BE2C (cell line): ENCODE results near the gene RPAP3. TPM values are rescaled to one million over a fixed set of nuclear protein-coding genes. Genes with fewer than 3 reads are reported as not detected.
A peak's percentile ranks its signal among the peaks of the same experiment; 100 is the strongest.

ENCODE experiments used
- DNase-seq: peaks from one replicate; pipeline ENCODE4 v3.0.0-alpha.2; 2020
- H3K27me3 ChIP-seq: fragments of 250-450 bp; sonication (Bioruptor Pico); 2 replicates; pipeline ENCODE4 v1.5.1; 2020; ENCODE audit warnings: mild to moderate bottlenecking
- H3K36me3 ChIP-seq: fragments of 250-450 bp; sonication (Bioruptor Pico); 2 replicates; pipeline ENCODE4 v1.5.1; 2020; ENCODE audit warnings: mild to moderate bottlenecking
- H3K4me1 ChIP-seq: fragments of 250-450 bp; sonication (Bioruptor Pico); 2 replicates; pipeline ENCODE4 v1.5.1; 2020
- H3K4me3 ChIP-seq: 2 replicates; pipeline ENCODE4 v1.5.1; 2011; ENCODE audit warnings: low read depth, low read length
- H3K9me3 ChIP-seq: fragments of 250-450 bp; sonication (Bioruptor Pico); 2 replicates; pipeline ENCODE4 v1.5.1; 2020
- polyA plus RNA-seq: library from polyadenylated mRNA; unstranded; fragments of >200 nt; gene quantifications from one replicate; pipeline ENCODE4 v1.2.1, GENCODE V29; 2012; ENCODE audit warnings: low read depth, missing spikeins; ENCODE audit not compliant: insufficient read length, insufficient read depth
- TF ChIP-seq, protein P1 (sequence below): IDR thresholded peaks from 2 replicates; pipeline ENCODE4 v1.5.1; 2012; ENCODE audit warnings: mild to moderate bottlenecking, low read depth, low read length

RPAP3 gene
- 12.9 TPM for polyA plus RNA-seq

DNA sequence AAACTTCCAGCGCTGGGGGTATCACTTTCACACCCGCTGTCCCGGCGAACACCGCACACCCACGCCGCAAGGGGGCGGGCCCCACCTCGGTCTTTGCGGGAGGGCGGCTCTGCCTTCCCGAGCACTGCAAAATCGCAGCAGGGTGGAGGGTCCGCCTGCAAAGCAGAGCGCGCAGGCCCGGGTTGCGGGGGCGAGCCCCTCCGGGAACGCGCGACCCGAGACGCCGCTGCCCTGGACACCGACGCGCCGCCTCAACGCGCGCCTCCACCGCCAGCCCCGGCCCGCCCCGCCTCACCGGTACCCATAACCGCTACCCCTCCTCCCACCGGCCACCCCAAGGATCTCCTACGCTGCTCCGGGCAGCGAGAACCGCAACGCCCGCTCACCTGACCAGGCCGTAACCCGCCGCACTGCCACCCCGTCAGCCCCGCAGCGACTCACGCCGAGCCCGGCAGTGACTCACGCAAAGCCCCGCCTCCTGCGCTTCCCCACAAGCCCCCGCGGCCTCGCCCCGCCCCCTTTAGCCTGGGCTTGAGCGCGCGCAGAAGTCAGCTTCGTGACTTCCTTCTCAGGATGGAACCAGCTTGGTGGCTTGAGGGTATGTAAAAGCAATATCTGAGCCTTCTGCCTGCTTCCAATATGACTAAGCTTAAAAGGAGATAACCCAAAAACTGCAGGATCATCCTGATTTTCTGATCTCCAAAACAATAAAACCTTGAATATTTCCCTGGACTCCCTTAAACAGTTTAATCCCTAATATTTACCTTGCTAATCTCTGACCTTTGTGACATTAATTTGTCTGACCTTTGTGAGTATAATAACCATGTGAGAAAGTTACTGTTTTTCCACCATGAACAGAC, at the start of gene RPAP3:
TSS of gene RPAP3 (minus strand) at position 465 of the 860 bp plus-strand sequence. CDS start 3,190 bp downstream, outside the sequence.
- DNase-seq = peak; percentile 98
- no peaks in the 10 kb centered on the region for H3K9me3 ChIP-seq
- TF ChIP-seq, protein P1, sequence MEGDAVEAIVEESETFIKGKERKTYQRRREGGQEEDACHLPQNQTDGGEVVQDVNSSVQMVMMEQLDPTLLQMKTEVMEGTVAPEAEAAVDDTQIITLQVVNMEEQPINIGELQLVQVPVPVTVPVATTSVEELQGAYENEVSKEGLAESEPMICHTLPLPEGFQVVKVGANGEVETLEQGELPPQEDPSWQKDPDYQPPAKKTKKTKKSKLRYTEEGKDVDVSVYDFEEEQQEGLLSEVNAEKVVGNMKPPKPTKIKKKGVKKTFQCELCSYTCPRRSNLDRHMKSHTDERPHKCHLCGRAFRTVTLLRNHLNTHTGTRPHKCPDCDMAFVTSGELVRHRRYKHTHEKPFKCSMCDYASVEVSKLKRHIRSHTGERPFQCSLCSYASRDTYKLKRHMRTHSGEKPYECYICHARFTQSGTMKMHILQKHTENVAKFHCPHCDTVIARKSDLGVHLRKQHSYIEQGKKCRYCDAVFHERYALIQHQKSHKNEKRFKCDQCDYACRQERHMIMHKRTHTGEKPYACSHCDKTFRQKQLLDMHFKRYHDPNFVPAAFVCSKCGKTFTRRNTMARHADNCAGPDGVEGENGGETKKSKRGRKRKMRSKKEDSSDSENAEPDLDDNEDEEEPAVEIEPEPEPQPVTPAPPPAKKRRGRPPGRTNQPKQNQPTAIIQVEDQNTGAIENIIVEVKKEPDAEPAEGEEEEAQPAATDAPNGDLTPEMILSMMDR = peak; percentile 39
- H3K4me3 ChIP-seq = peak within 1 kb of the TSS; percentile 91
- no peaks in the 10 kb centered on the region for H3K4me1 ChIP-seq
- H3K36me3 ChIP-seq = peaks cover 4% of the 10 kb centered on the region
- H3K27me3 ChIP-seq = no peaks in the 10 kb centered on the region

DNA sequence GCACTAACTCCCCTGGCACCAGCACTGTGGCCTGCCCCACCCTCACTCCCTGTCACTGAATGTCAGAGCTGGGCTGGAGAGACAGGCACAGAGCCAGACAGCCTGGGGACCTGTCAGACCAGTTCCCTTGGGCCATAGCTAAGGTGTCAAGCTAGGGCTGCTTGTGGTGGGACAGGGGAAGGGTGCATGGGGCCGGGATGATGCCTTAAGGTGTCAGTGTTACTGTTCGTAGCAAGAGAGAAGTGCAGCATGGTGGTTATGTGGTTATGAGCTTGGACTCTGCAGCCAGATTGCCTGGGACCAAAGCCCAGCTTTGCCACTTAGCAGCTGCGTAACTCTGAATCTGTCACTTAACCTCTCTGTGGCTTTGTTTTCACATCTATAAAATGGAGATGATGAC, 49.1 kb upstream of the RPAP3 start:
- no peak for DNase-seq
- Histone ChIP-seq H3K27me3 (no peaks in the 10 kb centered on the region), H3K4me1 (peaks cover 51% of the 10 kb centered on the region), H3K9me3 (no peaks in the 10 kb centered on the region), H3K36me3 (no peaks in the 10 kb centered on the region), H3K4me3 (no peak overlapping the region)
- TF ChIP-seq, protein P1 = no peak

DNA sequence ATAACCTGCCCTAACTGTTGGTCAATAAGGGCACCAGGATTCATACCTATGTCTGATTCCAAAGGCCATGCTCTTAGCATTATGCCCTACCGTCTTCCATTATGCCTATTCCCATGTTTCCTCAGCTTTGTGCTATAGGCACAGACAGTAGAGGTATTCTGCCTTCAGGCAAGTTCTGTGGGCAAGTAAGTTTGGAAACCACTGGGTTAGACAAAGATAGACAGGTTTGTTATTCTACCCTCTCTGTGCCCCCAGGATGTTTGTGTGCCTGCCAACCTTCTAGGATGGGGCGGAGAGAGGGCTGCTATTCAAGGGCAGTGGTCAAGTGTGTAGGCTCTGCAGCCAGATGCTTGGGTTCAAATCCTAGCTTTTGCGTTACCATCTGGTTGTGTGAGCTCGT, 48.3 kb upstream of the RPAP3 start:
- no peak for DNase-seq
- no peaks in the 10 kb centered on the region for H3K9me3 ChIP-seq
- no peak overlapping the region for H3K4me3 ChIP-seq
- H3K36me3 ChIP-seq = no peaks in the 10 kb centered on the region
- H3K27me3 ChIP-seq = no peaks in the 10 kb centered on the region
- peaks cover 51% of the 10 kb centered on the region for H3K4me1 ChIP-seq
- TF ChIP-seq, protein P1 = no peak

- H3K4me1 ChIP-seq = peaks cover 48% of the 10 kb centered on the region
- DNase-seq = peak; percentile 85
- no peaks in the 10 kb centered on the region for H3K27me3 ChIP-seq
- no peaks in the 10 kb centered on the region for H3K9me3 ChIP-seq
- TF ChIP-seq, protein P1 = no peak
- H3K36me3 ChIP-seq = no peaks in the 10 kb centered on the region
- H3K4me3 ChIP-seq = no peak overlapping the region
Measured at GRCh38 chr12:47753021-47754001, 47.5 kb upstream of the RPAP3 start.

DNA sequence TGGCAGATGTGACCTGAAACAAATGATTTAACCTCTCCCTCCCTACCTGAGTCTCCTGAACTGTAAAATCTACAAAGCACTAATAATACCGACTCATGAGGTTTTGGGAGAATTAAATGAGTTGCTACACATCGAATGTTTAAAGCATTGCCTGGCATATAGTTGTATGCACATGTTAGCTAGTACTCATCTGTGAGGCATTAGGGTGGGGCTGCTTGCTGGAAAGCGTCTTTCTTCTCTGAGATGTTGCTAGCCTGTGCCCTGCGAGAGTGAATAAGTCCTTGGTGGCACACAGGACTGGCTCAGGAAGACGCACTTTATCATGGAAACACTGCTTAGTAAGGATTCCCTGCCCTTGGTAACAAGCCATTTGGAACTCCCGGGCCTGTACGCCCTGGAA, 46.7 kb upstream of the RPAP3 start:
- no peaks in the 10 kb centered on the region for H3K36me3 ChIP-seq
- DNase-seq = no peak
- no peaks in the 10 kb centered on the region for H3K27me3 ChIP-seq
- H3K4me1 ChIP-seq = peaks cover 42% of the 10 kb centered on the region
- no peak overlapping the region for H3K4me3 ChIP-seq
- no peaks in the 10 kb centered on the region for H3K9me3 ChIP-seq
- TF ChIP-seq, protein P1 = no peak
